HL-60 (cell line): ENCODE measurements around the gene RPH3AL.

Experiments used
- GABPA ChIP-seq: IDR thresholded peaks from 2 replicates; pipeline ENCODE4 v1.6.1; 2012; ENCODE audit warnings: low read depth
- TF ChIP-seq, protein P1 (sequence below): IDR thresholded peaks from one replicate; pipeline ENCODE4 v1.5.1; 2011; ENCODE audit warnings: low read length, control low read depth, inconsistent platforms; ENCODE audit not compliant: insufficient read depth

- TF ChIP-seq, protein P1, sequence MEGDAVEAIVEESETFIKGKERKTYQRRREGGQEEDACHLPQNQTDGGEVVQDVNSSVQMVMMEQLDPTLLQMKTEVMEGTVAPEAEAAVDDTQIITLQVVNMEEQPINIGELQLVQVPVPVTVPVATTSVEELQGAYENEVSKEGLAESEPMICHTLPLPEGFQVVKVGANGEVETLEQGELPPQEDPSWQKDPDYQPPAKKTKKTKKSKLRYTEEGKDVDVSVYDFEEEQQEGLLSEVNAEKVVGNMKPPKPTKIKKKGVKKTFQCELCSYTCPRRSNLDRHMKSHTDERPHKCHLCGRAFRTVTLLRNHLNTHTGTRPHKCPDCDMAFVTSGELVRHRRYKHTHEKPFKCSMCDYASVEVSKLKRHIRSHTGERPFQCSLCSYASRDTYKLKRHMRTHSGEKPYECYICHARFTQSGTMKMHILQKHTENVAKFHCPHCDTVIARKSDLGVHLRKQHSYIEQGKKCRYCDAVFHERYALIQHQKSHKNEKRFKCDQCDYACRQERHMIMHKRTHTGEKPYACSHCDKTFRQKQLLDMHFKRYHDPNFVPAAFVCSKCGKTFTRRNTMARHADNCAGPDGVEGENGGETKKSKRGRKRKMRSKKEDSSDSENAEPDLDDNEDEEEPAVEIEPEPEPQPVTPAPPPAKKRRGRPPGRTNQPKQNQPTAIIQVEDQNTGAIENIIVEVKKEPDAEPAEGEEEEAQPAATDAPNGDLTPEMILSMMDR: no peak
- TF ChIP-seq GABPA: no peak
Measured at GRCh38 chr17:311119-311782, 41.4 kb downstream of the RPH3AL start.
